ENCODE results near the gene GMDS. TPM values are rescaled to one million over a fixed set of nuclear protein-coding genes. Genes with fewer than 3 reads are reported as not detected.
A peak's percentile ranks its signal among the peaks of the same experiment; 100 is the strongest.

GMDS gene
- total RNA-seq, 1 donor from 2014 or later, result 19.9 TPM

DNA sequence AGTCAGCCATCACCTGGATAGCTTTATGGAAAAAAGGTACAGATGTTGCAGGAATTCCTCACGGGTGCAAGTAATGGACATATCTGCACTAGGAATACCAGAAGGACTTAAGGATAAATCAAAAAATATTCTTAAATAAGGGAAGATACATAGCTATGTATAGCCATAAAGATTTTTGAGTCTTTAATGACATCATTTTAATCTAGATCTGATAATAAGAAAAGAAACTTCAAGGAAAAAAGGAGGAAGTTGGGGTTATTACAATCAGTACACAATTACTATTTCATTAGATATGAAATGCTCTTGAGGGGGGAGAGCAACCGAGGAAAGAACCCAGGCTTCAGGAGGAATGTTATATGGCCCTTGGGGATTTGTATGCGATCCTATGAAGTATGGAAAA is 525.5 kb downstream of the GMDS start:
- Histone ChIP-seq H3K9me3 (no peaks in the 10 kb centered on the region), H3K27ac (no peak overlapping the region), H3K36me3 (peaks cover 0 to 4% of the 10 kb centered on the region in 2 donors), H3K4me1 (peaks cover 0 to 4% of the 10 kb centered on the region in 2 donors), H3K4me3 (no peak overlapping the region), H3K27me3 (no peaks in the 10 kb centered on the region)
- intact Hi-C loops (cut with DNase I), result no loop called here
- DNase-seq (ENCODE audit: low spot score in 2 of 2), result no peak
- TF ChIP-seq CTCF (IDR thresholded peaks at IDR 0.05), result no peak

DNA sequence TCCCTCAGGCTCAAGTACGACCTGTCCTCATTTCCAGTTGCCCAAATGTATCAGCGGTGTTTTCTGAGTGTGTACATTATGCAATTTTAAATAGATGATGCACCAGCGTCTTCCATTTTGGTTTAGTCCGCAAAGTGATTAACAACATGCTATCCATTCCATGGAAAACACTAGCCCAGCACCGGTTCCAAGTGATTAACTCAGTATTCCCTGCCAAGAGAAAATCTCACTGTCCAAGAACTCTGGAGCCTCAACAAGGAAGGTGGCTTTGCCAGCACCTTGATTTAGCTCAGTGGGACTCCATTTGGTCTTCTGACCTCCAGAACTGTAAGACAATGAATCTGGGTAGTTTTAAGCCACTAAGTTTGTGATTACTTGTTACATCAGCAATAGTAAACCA is 528.5 kb downstream of the GMDS start:
- intact Hi-C loops (cut with DNase I), result no loop called here
- Histone ChIP-seq H3K9me3 (no peaks in the 10 kb centered on the region), H3K27ac (peak overlapping the region in 1 of 2 donors; percentile 4), H3K27me3 (no peaks in the 10 kb centered on the region), H3K4me1 (peaks cover 0 to 4% of the 10 kb centered on the region in 2 donors), H3K4me3 (no peak overlapping the region), H3K36me3 (no peaks in the 10 kb centered on the region)
- no peak for TF ChIP-seq CTCF (IDR thresholded peaks at IDR 0.05)
- no peak for DNase-seq (ENCODE audit: low spot score in 2 of 2)

DNA sequence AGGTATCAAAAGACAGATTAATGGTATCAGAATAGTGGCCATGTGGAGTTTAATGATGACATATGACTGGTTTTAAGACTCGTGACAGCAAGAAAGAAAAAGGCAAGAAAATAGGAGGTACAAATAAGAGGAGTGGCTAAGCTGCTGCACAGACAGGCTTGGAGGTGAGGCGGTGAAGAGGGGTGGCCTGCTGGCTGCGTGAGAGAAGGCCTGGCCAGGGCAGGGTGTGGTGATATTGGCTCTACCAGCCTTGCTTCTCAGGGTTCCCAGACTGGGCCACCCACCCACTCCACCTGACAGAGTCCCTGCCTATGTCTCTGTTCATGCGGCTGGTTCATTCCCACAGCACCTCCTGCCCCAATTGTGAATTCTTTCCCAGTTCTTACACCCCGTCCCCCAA is 529.0 kb downstream of the GMDS start:
- Histone ChIP-seq H3K27ac (peak overlapping the region in 1 of 2 donors; percentile 4), H3K4me3 (no peak overlapping the region), H3K27me3 (no peaks in the 10 kb centered on the region), H3K36me3 (no peaks in the 10 kb centered on the region), H3K9me3 (no peaks in the 10 kb centered on the region), H3K4me1 (peaks cover 0 to 4% of the 10 kb centered on the region in 2 donors)
- intact Hi-C loops (cut with DNase I), result no loop called here
- no peak for TF ChIP-seq CTCF (IDR thresholded peaks at IDR 0.05)
- no peak for DNase-seq (ENCODE audit: low spot score in 2 of 2)

DNA sequence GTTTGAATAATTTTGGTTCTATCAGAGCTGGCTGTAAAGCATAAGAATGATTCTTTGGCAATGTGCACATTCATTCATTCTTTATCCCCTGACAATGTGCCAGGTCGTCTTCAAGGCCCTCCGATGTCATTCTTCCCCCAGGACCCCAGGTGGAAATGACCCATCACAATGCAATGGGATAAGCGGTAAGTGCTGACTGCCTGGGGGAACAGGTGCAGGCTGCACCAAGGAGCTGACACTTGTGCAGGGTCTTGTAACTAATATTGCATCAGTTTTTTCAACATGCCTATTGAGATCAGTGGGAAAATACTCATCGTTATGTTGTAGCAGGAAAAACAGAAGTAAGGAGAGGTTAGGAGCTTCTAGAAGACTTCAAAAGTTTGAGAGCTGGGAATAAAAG is 530.1 kb downstream of the GMDS start:
- H3K27ac ChIP-seq, result no peak overlapping the region
- H3K4me3 ChIP-seq, result no peak overlapping the region
- no peaks in the 10 kb centered on the region for H3K36me3 ChIP-seq
- H3K27me3 ChIP-seq, result no peaks in the 10 kb centered on the region
- intact Hi-C loops (cut with DNase I), result no loop called here
- H3K9me3 ChIP-seq, result no peaks in the 10 kb centered on the region
- peaks cover 0 to 4% of the 10 kb centered on the region in 2 donors for H3K4me1 ChIP-seq
- no peak for DNase-seq (ENCODE audit: low spot score in 2 of 2)
- TF ChIP-seq CTCF (IDR thresholded peaks at IDR 0.05), result no peak

GRCh38 chr6:1714654-1715053 is 530.8 kb downstream of the GMDS start:
- Histone ChIP-seq H3K27ac (no peak overlapping the region), H3K36me3 (no peaks in the 10 kb centered on the region), H3K27me3 (no peaks in the 10 kb centered on the region), H3K4me1 (peaks cover 0 to 4% of the 10 kb centered on the region in 2 donors), H3K4me3 (no peak overlapping the region), H3K9me3 (no peaks in the 10 kb centered on the region)
- no peak for DNase-seq (ENCODE audit: low spot score in 2 of 2)
- intact Hi-C loops (cut with DNase I), result no loop called here
- TF ChIP-seq CTCF (IDR thresholded peaks at IDR 0.05), result no peak

DNA sequence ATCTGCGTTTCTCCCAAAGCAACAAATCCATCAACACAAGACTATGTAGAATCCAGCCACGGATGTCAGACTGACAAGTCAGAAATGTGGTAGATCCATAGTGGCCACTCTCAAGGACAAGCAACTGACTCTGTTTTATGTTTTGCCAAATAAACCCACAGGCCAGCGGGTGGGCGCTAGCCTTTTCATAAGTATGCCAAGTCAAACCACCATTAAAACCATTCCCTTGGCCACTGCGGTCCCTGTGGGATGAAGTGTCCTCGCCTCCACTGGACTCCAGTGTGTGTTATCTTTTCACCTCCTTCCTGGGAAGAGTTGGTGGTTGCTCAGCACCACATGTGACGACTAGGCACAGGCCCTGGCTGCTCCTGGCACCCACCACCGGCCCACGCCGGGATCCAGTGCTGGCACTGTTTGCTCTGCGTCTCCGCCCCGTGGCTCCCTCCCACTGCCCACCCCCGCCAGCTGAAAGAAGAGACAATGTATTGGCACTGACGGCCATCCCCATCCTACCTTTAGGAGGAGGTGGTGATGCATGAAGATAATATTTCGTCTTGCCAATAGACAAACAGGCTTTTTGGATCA is 532.3 kb downstream of the GMDS start:
- no peaks in the 10 kb centered on the region for H3K27me3 ChIP-seq
- no peak overlapping the region for H3K27ac ChIP-seq
- intact Hi-C loops (cut with DNase I), result no loop called here
- H3K4me3 ChIP-seq, result no peak overlapping the region
- no peak for TF ChIP-seq CTCF (IDR thresholded peaks at IDR 0.05)
- H3K36me3 ChIP-seq, result no peaks in the 10 kb centered on the region
- DNase-seq (ENCODE audit: low spot score in 2 of 2), result no peak
- H3K4me1 ChIP-seq, result peaks cover 0 to 4% of the 10 kb centered on the region in 2 donors
- H3K9me3 ChIP-seq, result no peaks in the 10 kb centered on the region
